Left lung (tissue), 10 donors: ENCODE measurements around the gene MAPRE3. TPM values are rescaled to one million over a fixed set of nuclear protein-coding genes. Genes with fewer than 3 reads are reported as not detected.

Experiments used
- ATAC-seq: fragments of 200-7000 bp; cut with Tn5 transposase; one replicate; pipeline ENCODE4 v1.9.1; 2020; ENCODE audit warnings: moderate library complexity
- DNase-seq, 4 donors: peaks; one replicate each; pipeline ENCODE4 v3.0.0-alpha.2; 2013 to 2020
- H3K27ac ChIP-seq, 2 donors: fragments of 200-600 bp; sonication (generic) in 1 of 2; one replicate each; pipeline versions ENCODE4 v1.5.0 to v1.8.0; 2020 to 2021
- H3K27me3 ChIP-seq, 2 donors: fragments of 200-600 bp; sonication (generic) in 1 of 2; one replicate each; pipeline versions ENCODE4 v1.5.0 to v1.8.0; 2020 to 2021
- H3K36me3 ChIP-seq, 2 donors: fragments of 200-600 bp; sonication (generic) in 1 of 2; one replicate each; pipeline versions ENCODE4 v1.5.0 to v1.8.0; 2020 to 2021
- H3K4me1 ChIP-seq, 2 donors: fragments of 200-600 bp; one replicate each; pipeline ENCODE4 v1.8.0; 2021
- H3K4me3 ChIP-seq, 2 donors: fragments of 200-600 bp; sonication (generic) in 1 of 2; one replicate each; pipeline versions ENCODE4 v1.5.0 to v1.8.0; 2020 to 2021; ENCODE audit warnings: mild to moderate bottlenecking in 1 of 2
- H3K9me3 ChIP-seq, 2 donors: fragments of 200-600 bp; sonication (generic) in 1 of 2; one replicate each; pipeline versions ENCODE4 v1.5.0 to v1.8.0; 2020 to 2021
- intact Hi-C, 2 donors: fragments of 100-400 bp; cut with DNase I; formaldehyde crosslinking; loops; one replicate each; pipeline versions ENCODE4 v1.11.2 to v1.14.2; 2022
- polyA plus RNA-seq, 6 donors: library from polyadenylated mRNA; unstranded; fragments of 120-200 nt; gene quantifications; one replicate each; pipeline ENCODE4 v1.2.1, GENCODE V29; 2013; ENCODE audit not compliant: insufficient read length in 6 of 6
- total RNA-seq, 2 donors: library from RNA; stranded (reverse); fragmentation: NEBNext Ultra II Directional; extraction: Animal tissue kit (Norgen Biotek cat#: 25700); gene quantifications; one replicate each; pipeline ENCODE4 v1.2.1, GENCODE V29; 2021
- TF ChIP-seq, protein P1 (sequence below), 2 donors: fragments of 200-600 bp; sonication (generic) in 1 of 2; IDR thresholded peaks; one replicate each; pipeline versions ENCODE4 v1.5.0 to v1.8.0; 2021; ENCODE audit warnings: antibody characterized with exemption in 2 of 2
- donor health status: DM: no; HTN: yes; CAD: no.
- donor health status: DM: no; HTN: no; CAD: no.

The MAPRE3 gene
- total and polyA plus RNA-seq, 8 donors, result 7.1 to 23.5 (median 9.9) TPM

DNA sequence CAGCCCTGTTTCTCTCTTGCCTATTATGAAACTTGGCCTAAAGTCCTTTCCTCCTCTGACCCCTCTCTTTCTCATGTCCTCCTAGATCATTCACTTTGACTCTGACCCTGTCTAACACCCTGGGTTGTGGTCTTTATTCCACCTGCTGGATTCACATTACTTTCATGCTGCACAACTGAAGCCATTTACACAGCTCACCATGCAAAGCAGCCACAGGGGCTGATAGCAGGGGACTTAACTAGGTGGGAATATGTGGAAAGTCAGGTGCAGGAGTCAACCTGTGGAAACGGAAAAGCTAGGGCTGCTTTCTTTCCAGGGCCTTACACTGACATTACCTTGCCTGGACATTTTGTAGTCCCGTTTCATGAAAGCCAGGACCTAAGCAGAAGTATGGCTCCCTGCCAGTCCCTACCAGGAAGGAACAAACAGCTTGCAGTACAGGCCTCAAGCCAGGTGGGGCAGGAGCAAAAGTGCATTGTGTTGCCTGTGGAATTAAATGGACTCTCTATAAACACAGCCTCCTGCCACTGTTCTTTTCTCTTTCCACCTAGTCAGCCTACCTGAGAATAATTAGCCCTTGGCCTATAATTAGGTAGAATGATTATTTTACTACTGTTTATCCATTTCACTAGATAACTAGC, 11.8 kb downstream of the MAPRE3 start:
- TF ChIP-seq, protein P1, sequence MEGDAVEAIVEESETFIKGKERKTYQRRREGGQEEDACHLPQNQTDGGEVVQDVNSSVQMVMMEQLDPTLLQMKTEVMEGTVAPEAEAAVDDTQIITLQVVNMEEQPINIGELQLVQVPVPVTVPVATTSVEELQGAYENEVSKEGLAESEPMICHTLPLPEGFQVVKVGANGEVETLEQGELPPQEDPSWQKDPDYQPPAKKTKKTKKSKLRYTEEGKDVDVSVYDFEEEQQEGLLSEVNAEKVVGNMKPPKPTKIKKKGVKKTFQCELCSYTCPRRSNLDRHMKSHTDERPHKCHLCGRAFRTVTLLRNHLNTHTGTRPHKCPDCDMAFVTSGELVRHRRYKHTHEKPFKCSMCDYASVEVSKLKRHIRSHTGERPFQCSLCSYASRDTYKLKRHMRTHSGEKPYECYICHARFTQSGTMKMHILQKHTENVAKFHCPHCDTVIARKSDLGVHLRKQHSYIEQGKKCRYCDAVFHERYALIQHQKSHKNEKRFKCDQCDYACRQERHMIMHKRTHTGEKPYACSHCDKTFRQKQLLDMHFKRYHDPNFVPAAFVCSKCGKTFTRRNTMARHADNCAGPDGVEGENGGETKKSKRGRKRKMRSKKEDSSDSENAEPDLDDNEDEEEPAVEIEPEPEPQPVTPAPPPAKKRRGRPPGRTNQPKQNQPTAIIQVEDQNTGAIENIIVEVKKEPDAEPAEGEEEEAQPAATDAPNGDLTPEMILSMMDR (IDR thresholded peaks at IDR 0.05), result peak; percentile 25 to 26
- H3K27ac ChIP-seq, result no peak overlapping the region
- no peak overlapping the region for H3K4me3 ChIP-seq

DNA sequence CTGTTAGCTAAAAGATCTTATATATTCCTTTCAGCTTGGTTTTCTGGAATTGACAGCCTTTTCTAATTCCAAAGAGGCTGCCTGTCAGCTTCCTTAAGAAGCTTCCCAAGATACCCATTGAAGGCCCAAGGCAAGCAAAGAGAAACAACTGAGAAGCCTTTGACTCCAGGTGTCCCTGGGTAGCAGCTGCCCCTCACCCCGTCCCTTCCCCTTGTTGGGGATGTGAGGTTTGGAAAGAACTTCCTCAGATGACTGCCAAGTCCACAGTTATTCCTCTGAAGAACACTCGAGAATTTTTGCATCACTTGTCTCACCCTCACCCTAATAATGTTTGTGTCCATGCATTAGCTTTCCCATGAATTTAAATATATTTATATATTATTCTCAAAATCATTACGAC, 13.3 kb downstream of the MAPRE3 start:
- TF ChIP-seq, protein P1 (IDR thresholded peaks at IDR 0.05), result no peak
- ATAC-seq, result no peak
- no peaks in the 10 kb centered on the region for H3K9me3 ChIP-seq
- H3K36me3 ChIP-seq, result no peaks in the 10 kb centered on the region
- DNase-seq, result no peak
- intact Hi-C loops, result no loop called here
- no peak overlapping the region for H3K4me3 ChIP-seq
- no peaks in the 10 kb centered on the region for H3K27me3 ChIP-seq
- peaks cover 4 to 16% of the 10 kb centered on the region in 2 donors for H3K4me1 ChIP-seq
- H3K27ac ChIP-seq, result no peak overlapping the region

More for the DNA sequence above, 11.8 kb downstream of the MAPRE3 start:
- Histone ChIP-seq H3K4me1 (peaks cover 4 to 11% of the 10 kb centered on the region in 2 donors), H3K9me3 (no peaks in the 10 kb centered on the region), H3K27me3 (no peaks in the 10 kb centered on the region), H3K36me3 (no peaks in the 10 kb centered on the region)
- intact Hi-C loops, result no loop called here
- peak in 2 of 4 donors; percentile 60 to 63 for DNase-seq
- ATAC-seq, result peak; percentile 95

GRCh38 chr2:26985807-26986206, 15.4 kb downstream of the MAPRE3 start:
- ATAC-seq, result no peak
- H3K27me3 ChIP-seq, result no peaks in the 10 kb centered on the region
- TF ChIP-seq, protein P1 (IDR thresholded peaks at IDR 0.05), result no peak
- H3K27ac ChIP-seq, result no peak overlapping the region
- no peak overlapping the region for H3K4me3 ChIP-seq
- H3K9me3 ChIP-seq, result no peaks in the 10 kb centered on the region
- H3K36me3 ChIP-seq, result no peaks in the 10 kb centered on the region
- DNase-seq, result no peak
- peaks cover 0 to 16% of the 10 kb centered on the region in 2 donors for H3K4me1 ChIP-seq
- intact Hi-C loops, result no loop called here

DNA sequence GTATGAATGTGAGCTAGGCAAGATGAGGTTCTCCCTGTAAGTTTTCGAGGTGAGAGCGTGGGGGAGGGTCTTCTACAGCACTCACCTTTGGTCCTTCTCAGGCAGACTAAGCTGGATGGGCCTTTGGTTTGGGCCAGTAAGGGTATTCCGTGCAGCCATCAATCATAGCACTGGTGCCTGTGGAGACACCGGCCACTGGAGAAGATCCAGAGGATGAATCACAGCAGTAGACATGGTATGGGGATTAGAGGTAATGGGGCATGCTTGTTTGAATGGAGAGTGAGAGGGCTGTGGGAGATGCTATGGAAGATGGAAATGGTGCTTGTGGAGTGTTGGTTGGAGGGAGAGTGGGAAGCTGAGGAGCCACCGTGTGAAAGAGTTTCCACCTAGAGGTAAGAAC, 16.1 kb downstream of the MAPRE3 start:
- Histone ChIP-seq H3K27me3 (no peaks in the 10 kb centered on the region), H3K4me3 (no peak overlapping the region), H3K4me1 (peaks cover 0 to 16% of the 10 kb centered on the region in 2 donors), H3K27ac (no peak overlapping the region), H3K9me3 (no peaks in the 10 kb centered on the region), H3K36me3 (no peaks in the 10 kb centered on the region)
- DNase-seq, result no peak
- intact Hi-C loops, result no loop called here
- no peak for ATAC-seq
- TF ChIP-seq, protein P1 (IDR thresholded peaks at IDR 0.05), result no peak

DNA sequence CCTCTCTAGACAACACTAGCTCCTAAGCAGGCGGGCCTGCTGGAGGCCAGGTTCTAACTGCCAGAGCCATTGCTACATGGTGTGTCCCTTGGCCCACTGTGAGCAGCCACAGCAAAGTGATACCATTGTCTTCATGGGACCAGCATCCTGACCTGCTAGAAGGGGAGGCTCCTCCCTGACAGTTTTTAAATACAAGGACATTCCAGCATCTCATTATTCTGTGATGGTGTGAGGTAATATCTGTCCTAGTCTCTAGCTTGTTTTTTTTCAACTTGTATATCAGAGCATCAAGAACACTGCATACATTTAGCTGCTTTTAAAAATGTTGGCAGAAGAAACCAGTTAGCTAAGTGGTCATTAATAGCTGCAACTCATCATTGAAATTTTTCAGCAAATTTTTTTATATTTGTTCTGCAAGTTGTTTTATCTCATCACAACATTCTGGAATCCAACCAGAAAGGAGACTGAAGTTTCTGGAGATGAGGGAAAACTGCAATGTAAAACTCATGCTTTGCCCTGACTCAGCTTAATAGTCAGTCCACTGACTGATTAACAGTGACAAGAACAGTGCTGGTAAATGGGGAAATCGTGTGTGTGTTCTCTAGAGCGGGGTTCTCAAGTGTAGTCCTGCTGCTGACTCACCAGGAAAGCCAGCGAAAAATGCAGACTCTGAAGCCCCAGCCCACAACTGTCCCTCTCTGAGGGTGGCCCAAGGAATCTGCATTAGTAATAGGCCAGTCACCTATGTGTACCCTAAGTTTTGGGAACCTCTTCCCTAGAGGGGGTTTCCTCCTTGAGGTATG, 17.8 kb downstream of the MAPRE3 start:
- ATAC-seq (peak; percentile 74), DNase-seq (peak in 1 of 4 donors; percentile 31)
- no peaks in the 10 kb centered on the region for H3K27me3 ChIP-seq
- no peaks in the 10 kb centered on the region for H3K36me3 ChIP-seq
- H3K4me3 ChIP-seq, result no peak overlapping the region
- no peak overlapping the region for H3K27ac ChIP-seq
- no peaks in the 10 kb centered on the region for H3K9me3 ChIP-seq
- TF ChIP-seq, protein P1 (IDR thresholded peaks at IDR 0.05), result no peak
- intact Hi-C loops, result no loop called here
- H3K4me1 ChIP-seq, result peaks cover 0 to 6% of the 10 kb centered on the region in 2 donors
